Femur (tissue), 1 donor: Measurements from ENCODE around the gene DPYSL5.
"Not testable (repeated sequence)": the region's sequence is repeated elsewhere in the genome, so short reads cannot be mapped to it uniquely, and the experiment has no call there.

Experiments
- DNase-seq: peaks from one replicate; pipeline ENCODE4 v3.0.0-alpha.2; 2017

Gene DPYSL5

GRCh38 chr2:26847655-26848335, at the start of gene DPYSL5:
TSS of gene DPYSL5 (plus strand) at chr2:26848132. CDS start at chr2:26898500, 50,368 bp downstream.
- peak; percentile 39 for DNase-seq

- DNase-seq = no peak
These were observed 46.6 kb upstream of the DPYSL5 start for GRCh38 chr2:26801328-26801727.

GRCh38 chr2:26801796-26802195, 46.1 kb upstream of the DPYSL5 start:
- DNase-seq = no peak

- no peak for DNase-seq
These were observed 42.7 kb upstream of the DPYSL5 start for GRCh38 chr2:26805241-26805676.

- DNase-seq = no peak
These were observed 40.0 kb upstream of the DPYSL5 start for GRCh38 chr2:26807788-26808460.

GRCh38 chr2:26809211-26809610, 38.7 kb upstream of the DPYSL5 start:
- DNase-seq = no peak

- DNase-seq = no peak
These were observed 37.9 kb upstream of the DPYSL5 start for GRCh38 chr2:26809876-26810577.

GRCh38 chr2:26811261-26811660, 36.7 kb upstream of the DPYSL5 start:
- no peak for DNase-seq

GRCh38 chr2:26811791-26812694, 35.9 kb upstream of the DPYSL5 start:
- DNase-seq = no peak

- DNase-seq = no peak
These were observed 35.2 kb upstream of the DPYSL5 start for GRCh38 chr2:26812731-26813130.

GRCh38 chr2:26814072-26814765, 33.7 kb upstream of the DPYSL5 start:
- DNase-seq = not testable (repeated sequence)

- no peak for DNase-seq
These were observed 31.0 kb upstream of the DPYSL5 start for GRCh38 chr2:26816893-26817292.

GRCh38 chr2:26818255-26818654, 29.7 kb upstream of the DPYSL5 start:
- DNase-seq = no peak

GRCh38 chr2:26818972-26819371, 29.0 kb upstream of the DPYSL5 start:
- no peak for DNase-seq

- DNase-seq = no peak
These were observed 27.0 kb upstream of the DPYSL5 start for GRCh38 chr2:26820932-26821331.

GRCh38 chr2:26822877-26823276, 25.1 kb upstream of the DPYSL5 start:
- DNase-seq = no peak

GRCh38 chr2:26838121-26838906, 9.6 kb upstream of the DPYSL5 start:
- DNase-seq = no peak

- DNase-seq = no peak
These were observed 6.9 kb upstream of the DPYSL5 start for GRCh38 chr2:26840937-26841610.

GRCh38 chr2:26843041-26843440, 4.9 kb upstream of the DPYSL5 start:
- DNase-seq = no peak

GRCh38 chr2:26845021-26845420, 2.9 kb upstream of the DPYSL5 start:
- no peak for DNase-seq
